Stimulated activated CD8-positive, alpha-beta memory T cell treated with anti-CD3 and anti-CD28 coated beads, Interleukin-12 subunit alpha, Interleukin-12 subunit beta, amount 100 ng/mL, for 1 hour (primary cell): Measurements from ENCODE around the gene TRERF1.
"Not testable (repeated sequence)": the region's sequence is repeated elsewhere in the genome, so short reads cannot be mapped to it uniquely, and the experiment has no call there.

ENCODE experiments used
- DNase-seq: peaks from one replicate; pipeline ENCODE4 v3.0.0-alpha.2; 2020; ENCODE audit warnings: low read depth

The TRERF1 gene

DNA sequence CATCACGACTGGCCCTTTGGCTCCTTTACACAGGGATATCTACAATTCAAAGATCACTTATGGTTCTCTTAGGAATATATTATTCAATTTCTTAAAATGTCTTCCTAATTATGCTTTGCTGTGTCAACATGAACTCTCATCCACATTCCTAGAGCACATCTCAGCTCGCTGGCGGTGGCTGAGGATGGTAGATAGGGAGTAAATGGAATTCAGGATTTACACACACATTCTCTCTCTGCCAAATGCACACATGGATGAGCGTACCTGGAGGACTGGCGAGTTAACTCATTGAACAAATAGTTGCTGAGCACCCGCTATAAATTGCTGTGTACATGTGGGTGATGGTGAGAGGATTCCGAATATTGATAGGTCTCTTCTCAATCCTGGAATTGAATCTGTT is 229.3 kb downstream of the TRERF1 start:
- DNase-seq = no peak

DNA sequence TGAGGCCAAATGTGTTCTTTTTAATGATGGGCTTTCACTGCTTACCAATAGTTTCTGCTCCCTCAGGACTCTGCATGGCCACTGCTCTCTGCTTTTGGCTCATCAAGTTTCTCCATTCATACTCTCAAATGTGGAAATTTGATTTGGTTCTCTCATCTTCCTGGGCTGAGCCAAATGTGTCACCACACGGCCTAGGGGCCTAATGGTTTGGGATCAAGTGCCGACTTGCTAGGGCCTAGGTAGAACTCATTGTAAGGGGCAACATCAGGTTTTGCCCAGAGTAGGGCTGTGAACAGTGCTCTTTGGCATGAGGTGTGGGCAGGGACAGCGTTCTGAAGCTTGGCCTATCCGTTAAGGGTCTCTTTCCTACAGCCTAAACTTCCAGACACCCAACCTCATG is 230.2 kb downstream of the TRERF1 start:
- DNase-seq = no peak

DNA sequence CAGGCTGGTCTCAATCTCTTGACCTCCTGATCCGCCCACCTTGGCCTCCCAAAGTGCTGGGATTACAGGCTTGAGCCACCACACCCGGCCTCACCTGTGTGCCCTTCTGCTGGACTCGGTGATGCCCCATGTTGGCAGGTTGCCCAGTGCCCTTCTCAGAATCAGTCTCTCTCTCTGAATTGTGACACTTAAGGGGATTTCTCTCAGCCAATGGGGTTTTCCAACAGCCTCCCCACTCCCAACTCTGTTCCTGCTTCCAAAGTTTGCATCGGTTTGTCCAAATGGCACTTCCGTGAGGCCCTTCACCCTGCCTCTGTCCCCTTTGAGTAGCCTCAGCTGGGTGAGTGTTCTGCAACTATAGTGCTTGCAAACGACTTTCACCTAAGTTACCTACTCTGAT is 230.9 kb downstream of the TRERF1 start:
- DNase-seq = no peak

DNA sequence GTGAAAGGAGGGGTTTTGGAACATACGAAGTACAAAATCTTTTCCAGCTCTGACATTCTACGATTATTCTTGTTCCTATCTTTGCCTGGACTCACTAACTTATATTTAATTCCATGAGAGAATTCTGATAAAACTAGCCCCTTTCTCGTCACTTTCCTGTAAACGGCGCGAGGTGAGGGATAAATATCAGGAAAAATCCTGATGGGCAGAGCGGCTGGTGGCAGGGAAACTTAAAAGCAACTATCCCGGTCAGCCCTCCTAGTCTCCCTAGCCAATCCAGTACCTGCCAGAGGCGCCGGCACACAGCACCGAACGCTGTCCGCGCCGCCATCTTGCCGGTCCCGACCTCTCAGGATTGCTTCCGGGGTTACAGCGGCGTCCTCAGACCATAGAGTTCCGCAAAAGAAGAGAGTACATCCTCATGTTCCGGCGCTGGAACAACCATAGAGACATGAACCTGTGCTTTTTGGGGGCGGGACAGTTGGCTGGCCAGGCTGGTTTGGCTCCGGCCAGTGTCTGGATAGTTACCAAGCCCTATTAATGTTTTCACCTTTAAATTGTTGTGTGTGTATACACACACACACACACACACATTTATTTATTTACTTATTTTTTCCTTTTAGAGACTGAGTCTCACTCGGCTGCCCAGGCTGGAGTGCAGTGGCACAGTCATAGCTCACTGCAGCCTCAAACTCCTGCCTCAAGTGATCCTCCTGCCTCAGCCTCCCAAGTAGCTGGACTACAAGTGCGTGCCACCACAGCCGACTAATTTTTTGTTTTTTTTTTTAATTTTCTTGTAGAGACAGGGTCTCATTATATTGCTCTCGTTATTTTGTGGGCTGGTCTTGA is 234.0 kb downstream of the TRERF1 start, which contains the start of gene MRPS10:
Gene MRPS10, minus strand, starts transcription at position 343 of the 849 bp plus-strand sequence. Its CDS starts 12 bp downstream, at position 331.
- DNase-seq = peak; percentile 83

DNA sequence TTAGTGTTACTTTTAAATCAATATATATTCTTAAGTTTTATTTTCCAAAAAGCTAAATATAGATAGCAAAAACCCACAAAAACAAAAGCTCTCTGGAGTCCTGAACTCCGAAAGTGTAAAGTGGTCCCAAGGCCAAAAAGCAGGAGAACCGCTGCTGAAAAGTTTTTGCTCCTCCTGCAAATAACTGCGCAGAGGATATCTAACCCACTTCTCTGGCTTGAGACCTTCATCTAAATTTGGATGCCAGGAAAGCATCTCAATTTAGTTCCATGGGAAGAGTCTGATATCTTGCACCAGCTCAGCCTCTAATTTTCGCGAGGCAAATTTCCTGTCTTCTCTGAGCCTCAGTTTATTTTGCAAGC is 234.6 kb downstream of the TRERF1 start:
- no peak for DNase-seq

DNA sequence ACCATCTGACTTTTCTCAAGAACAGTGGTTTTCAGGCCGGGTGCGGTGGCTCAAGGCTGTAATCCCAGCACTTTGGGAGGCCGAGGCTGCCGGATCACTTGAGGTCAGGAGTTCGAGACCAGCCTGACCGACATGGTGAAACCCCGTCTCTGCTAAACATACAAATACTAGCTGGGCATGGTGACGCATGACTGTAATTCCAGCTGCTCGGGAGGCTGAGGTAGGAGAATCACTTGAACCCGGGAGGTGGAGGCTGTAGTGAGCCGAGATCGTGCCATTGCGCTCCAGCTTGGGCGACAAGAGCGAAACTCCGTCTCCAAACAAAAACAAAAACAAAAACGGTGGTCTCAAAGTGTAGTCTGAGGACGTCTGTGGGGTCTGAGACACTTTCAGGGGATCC is 235.2 kb downstream of the TRERF1 start:
- not testable (repeated sequence) for DNase-seq

DNA sequence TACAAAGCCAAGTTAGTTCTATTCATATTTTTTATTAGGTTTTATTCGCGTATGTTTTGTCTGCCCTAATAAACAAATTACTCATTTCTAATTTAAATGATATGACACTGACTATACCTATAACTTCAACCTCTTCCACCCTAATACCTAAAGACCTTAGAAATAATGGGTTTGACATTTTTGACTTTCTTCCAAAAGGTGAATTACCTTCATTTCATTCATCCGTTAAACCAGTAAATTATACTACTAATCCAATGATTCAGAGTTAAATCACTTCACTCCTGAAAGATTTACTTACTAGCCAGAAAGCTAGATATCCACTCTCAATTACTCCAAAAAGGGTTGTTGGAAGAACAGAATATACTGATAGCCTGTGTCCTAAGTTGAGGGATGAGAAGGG is 239.3 kb downstream of the TRERF1 start:
- no peak for DNase-seq

DNA sequence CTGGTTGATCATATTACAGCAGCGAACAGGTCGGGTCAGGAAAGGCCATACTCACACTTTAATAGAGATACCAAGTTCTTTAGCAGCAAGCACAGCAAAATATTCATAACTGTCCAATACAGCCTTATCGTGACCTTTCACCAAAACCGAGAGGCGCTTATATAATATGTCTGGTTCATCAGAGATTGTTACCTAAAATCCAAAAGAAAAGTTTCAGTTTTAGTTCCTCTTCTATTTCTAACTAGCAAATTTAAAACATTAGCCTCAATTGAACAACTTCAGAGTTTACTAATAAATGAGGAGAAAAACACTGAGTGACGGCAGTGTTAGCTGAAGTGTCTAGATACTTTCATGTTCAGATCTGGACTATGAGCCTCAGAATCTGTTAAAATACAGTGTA is 240.0 kb downstream of the TRERF1 start:
- no peak for DNase-seq

DNA sequence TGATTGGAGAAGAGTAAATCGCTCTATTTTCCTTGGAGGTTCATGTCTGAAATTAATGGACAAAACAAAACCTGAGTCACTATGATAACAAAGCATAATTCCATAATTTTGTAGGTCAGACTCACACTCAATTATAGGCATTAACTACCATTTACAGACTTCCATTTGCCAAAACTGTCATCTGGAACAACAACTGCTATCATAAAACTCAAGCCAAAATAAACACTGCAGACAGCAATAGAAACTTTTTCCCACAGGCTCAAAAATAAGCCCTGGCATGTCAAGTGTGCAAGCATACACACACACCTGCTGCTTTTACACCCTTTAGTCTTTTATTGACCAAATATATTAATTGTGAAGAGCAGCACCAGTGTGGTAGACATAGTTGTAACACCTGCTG is 241.2 kb downstream of the TRERF1 start:
- no peak for DNase-seq

DNA sequence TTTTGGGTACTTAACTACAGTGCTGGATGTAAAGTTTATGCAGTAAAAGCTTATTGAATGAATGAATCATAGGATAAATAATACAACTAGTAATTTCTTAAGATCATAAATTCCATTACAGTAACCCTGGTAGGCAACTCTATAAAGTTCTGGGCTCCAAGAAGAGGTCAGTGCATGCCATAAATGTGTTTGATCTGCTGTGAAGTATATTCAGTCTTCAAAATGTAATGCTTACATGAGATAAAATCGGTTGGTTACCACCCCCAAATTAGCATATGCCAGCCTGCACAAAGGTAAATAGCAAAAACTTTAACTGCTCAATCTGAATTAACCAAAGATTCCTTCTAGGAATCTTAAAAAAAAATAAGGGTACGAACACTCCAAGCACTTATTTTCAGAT is 244.2 kb downstream of the TRERF1 start:
- DNase-seq = not testable (repeated sequence)

DNA sequence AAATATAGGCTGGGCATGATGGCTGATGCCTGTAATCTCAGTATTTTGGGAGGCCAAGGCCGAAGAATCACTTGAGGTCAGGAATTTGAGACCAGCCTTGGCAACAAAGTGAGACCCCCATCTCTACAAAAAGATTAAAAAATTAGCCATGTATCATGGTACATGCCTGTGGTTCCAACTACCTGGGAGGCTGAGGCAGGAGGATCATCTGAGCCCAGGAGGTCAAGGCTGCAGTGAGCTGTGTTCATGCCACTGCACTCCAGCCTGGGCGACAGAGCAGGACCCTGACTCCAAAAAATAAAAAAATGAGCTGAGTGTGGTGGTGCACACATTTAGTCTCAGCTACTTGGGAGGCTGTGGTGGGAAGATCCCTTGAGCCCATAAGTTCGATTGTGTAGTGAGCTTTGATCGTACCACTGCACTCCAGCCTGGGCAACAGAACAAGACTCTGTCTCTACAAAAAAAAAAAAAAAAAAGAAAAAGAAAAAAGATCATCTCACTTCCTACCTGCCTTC is 246.9 kb downstream of the TRERF1 start:
- no peak for DNase-seq

DNA sequence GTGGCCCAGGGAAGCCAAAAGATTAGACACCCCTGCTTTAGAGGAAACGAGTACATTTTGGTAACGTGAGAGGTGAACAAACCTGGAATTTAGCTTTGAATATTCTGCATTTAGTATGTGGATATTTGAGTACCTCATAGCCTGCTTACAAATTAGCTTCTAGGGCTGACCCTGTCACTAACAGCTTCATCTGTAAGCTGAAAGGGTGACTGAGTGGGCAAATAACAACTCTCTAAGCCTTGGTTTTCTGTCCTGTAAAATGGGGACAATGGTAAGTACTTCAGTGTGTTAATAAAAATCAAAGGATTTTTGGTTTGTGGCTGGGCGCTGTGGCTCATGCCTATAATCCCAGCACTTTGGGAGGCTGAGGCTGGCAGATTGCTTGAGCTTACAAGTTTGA is 248.5 kb downstream of the TRERF1 start:
- DNase-seq = no peak

DNA sequence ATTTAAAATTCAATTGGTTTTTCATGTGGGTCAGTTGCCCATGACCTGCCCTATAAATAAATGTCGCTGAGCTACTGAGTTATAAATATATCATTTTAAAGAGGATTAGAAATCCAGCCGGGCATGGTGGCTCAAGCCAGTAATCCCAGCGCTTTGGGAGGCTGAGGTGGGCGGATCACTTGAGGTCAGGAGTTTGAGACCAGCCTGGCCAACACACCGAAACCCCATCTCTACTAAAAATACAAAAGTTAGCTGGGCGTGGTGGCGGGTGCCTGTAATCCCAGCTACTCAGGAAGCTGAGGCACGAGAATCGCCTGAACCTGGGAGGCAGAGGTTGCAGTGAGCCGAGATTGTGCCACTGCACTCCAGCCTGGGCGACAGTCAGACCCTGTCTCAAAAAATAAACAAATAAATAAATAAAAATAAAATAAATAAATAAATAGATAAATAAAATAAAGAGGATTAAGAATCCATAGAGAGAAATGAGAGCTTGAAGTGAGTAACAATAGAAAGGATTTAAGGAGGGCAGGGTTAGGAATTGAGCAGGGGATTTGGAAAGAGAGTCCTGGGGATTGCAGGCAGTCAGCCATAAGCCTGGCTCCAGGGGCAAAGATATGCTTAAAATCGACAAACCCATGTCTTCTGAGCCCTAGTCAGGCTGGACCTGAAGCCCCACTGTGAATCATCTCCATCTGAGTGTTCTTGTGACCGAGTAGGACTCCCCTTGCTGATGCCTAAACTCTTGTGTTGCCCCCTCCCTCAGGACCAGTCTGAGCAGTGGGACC is 249.4 kb downstream of the TRERF1 start:
- DNase-seq = not testable (repeated sequence)

DNA sequence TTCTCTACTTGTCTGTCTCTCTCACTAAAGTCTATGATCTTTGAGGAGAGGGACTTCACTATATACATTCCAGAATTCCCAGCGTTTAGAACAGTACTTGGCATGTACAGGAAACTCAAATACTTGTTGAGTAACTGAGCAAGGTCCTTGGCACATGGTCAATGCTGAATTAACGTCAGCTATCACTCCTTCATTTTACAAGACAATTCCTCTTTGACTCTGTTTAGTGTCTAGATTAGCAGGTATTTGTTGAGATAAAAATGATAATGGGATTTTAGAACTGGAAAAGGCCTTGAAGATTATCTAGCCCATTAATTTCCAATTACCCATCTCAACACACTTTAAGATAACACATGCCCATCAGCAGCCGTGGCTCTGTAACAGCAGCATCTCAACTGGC is 250.3 kb downstream of the TRERF1 start:
- no peak for DNase-seq

DNA sequence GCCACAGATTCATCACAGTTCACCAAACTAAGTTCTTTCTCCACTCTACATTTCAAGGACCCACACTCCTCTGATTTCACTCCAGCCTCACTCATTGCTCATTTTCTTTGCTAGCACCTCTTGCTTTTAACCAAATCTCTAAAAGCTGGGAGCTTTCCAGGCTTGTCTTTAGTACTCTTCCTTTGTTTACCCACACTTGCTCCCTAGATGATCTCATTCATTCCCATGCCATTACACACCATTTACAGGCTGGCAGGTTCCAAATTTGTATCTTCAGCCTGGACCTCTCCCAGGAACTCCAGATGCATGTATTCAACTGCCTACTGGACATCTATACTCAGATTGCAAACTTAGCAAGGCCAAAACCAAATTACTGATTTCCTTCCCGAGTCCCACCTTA is 251.7 kb downstream of the TRERF1 start:
- DNase-seq = no peak

DNA sequence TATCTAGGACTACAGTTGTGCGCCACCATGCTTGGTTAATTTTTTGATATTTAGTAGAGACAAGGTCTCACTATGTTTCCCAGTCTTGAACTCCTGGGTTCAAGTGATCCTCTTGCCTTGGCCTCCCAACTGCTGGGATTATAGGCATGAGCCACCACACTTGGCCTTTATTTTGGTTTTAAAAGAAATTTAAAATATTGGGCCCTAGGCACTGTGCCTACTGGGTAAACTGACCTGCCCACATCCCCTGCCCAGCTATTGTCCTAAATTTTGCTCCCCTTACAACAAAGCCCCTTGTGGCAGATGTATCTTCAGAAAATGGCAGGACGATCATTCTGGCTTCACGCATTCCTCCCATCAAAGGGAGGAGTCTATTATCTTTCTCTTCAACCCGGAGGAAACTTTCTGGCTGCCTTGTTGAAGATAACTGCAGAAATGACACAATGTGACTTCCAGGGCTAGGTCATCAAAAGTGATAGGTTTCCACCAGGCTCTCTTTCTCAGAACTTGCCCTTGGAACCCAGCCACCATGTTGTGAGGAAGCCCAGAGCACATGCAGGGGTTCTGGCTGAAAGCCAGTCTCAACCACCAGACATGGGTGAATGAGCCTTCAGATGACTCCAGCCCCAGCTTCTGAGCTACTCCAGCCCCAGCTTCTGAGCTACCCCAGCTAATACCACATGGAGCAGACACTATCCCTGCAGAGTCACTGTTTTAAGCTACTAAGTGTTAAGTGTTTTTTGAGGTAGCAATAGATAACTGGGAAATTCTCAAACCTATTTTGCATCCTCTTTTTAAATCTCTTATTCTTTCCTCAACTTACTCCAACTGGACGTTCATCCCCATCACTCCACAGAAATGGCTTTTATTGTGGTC is 252.4 kb downstream of the TRERF1 start:
- no peak for DNase-seq

DNA sequence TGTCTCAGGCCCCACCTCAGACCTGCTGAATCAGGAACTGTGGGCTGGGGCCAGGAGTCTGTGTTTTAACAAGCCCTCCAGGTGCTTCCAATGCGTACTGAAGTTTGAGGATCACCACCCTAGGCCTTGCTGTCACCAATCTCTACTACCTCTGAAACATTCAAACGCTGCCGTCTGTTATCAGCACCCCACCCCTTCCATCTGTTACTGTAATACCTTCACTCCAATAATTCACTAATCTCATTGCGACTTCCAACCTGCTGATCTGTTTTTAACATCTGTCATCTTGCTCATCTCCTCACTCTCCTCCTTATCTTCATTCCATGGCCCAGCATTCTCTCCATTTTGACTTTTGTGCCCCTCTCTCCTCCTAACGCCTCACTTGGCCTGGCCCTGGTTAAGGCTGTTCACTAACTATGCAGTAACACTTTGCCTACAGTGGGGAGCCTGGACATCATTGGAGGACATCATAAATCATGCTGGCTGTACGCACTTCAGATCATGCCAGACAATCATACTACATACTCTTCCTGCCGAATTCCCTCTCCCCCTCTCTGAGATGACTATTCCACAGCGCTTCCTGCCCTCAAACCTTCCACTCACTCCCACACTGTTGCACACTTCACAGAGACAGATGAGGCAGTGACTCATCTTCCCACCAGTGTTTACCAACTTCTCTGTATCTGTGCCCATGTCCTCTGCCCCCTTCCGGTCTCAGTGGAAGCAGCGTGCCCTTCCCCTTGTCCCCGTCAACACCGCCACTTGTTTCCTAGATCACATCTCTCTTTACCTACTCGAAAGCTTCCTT is 254.0 kb downstream of the TRERF1 start:
- DNase-seq = no peak

DNA sequence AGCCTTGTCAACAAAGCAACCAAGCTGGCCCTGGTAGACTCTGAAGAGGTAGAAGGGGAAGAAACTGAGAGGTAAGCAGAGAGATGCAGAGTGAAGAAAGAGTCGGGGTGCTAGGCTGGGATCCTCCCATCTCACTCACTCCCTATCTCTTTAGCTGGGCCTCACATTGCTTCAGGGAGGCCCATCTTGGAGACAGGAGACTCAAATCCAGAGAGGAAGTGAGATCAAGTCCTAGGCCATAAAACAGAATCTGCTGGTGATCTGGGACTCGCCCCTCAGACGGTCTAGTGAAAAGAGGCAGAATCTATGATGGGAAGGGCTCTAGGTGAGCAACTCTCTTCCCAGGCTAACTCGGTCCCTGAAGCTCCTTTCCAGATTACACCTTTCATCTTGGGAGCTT is 256.3 kb downstream of the TRERF1 start:
- DNase-seq = no peak

DNA sequence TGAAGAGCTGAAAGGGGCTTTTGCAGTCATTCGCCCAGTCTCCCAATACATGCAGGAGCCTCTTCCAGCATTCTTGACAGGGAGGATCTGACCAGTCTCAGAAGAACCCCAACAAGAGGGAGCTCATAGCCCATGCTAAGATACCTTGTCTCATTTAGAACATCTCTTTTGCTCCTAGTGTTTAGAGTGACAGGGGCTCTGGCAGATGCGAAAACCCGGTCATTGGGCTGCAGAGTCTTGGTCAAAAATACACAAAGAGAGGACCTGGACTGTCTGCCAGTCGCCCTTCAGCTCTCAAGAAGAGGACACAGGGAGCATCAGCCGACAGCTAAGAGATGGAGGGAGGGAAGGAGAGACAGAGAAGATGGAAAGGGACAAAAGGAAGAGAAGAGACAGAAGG is 257.7 kb downstream of the TRERF1 start:
- DNase-seq = no peak

DNA sequence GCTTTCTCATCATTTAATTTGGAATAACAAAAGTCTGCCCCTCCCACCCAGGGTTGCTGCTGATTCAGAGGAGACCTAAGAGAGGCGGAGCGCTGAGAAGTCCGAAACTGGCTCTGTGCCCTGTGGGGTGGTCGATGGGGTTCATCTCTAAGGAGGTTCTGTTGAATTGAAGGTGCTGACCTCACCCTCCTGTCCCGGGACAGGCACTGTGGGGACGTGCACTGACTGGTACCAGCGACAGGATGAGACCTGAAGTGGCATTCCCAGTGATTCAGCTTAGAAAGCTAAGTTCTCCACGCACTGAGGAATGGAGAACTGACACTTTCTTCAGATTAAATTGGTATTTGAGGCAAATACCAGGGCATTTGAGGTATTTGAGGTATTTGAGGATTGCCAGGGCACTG is 258.2 kb downstream of the TRERF1 start:
- DNase-seq = no peak

DNA sequence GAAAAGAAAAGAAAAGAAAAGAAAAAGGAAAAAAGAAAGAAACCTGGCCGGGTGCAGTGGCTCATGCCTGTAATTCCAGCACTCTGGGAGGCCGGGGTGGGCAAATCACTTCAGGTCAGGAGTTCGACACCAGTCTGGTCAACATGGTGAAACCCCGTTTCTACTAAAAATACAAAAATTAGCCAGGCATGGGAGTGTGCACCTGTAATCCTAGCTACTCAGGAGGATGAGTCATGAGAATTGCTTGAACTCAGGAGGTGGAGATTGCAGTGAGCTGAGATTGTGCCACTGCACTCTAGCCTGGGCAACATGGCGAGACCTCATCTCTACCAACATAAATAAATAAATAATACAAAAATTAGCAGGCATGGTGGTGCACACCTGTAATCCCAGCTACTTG is 259.3 kb downstream of the TRERF1 start:
- DNase-seq = not testable (repeated sequence)
